ENCODE results near the gene FAM180B.

FAM180B gene

DNA sequence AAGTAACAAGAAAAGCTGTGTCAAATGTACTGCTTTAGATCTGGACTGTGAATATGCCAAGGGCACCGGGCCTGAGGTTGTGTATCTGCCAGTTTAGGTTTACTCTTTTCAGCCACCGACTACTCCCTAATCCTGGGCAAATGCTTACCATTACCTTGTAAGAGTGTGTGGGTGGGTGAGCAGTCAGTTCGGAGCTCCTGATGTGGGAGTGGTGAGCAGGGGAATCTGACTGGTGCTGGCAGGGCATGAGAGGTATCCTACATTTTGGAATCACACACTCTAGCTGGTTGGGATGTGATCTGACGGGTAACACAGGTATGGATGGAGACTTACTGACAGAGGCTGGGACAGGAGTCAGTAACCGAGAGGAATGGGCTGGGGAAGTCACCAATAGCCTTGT lies 2.6 kb upstream of the FAM180B start:
- DNase-seq (ENCODE audit: extremely low read depth, low read depth), result no peak
- TF ChIP-seq, protein P1, sequence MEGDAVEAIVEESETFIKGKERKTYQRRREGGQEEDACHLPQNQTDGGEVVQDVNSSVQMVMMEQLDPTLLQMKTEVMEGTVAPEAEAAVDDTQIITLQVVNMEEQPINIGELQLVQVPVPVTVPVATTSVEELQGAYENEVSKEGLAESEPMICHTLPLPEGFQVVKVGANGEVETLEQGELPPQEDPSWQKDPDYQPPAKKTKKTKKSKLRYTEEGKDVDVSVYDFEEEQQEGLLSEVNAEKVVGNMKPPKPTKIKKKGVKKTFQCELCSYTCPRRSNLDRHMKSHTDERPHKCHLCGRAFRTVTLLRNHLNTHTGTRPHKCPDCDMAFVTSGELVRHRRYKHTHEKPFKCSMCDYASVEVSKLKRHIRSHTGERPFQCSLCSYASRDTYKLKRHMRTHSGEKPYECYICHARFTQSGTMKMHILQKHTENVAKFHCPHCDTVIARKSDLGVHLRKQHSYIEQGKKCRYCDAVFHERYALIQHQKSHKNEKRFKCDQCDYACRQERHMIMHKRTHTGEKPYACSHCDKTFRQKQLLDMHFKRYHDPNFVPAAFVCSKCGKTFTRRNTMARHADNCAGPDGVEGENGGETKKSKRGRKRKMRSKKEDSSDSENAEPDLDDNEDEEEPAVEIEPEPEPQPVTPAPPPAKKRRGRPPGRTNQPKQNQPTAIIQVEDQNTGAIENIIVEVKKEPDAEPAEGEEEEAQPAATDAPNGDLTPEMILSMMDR (IDR thresholded peaks at IDR 0.05; ENCODE audit: low read depth, low read length), result no peak

DNA sequence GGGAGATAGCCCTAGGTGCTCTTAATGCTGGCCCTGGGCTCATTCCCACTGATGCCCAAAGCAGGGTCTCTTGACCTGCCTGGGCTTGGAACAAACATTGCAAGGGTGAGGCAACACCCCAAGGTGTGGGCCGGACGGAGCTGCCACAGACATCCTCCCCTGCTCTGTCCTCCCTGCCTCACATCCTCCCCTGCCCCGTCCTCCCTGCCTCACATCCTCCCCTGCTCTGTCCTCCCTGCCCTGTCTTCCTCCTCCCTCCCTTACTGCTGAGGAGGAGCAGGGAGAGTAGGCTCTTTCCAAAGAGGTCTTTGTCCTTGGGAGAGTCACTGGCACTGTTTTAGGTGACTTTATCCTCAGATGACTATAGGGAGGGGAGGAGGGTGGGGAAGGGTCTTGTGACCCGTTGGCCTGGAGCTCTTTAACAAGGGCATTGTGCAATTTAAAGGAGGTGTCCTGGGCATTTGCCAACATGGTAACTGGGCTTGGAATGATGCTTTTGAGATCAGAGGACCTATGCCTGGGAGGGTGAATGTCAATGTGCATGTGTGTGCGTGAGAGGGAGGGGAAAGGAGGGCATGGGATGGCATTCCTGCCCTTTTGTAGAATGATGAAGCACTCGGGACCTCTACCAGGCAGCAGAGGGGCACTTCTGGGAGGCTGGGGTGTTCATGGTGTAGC lies 700 bp downstream of the FAM180B start:
- DNase-seq (ENCODE audit: extremely low read depth, low read depth), result no peak
- TF ChIP-seq, protein P1 (IDR thresholded peaks at IDR 0.05; ENCODE audit: low read depth, low read length), result no peak

DNA sequence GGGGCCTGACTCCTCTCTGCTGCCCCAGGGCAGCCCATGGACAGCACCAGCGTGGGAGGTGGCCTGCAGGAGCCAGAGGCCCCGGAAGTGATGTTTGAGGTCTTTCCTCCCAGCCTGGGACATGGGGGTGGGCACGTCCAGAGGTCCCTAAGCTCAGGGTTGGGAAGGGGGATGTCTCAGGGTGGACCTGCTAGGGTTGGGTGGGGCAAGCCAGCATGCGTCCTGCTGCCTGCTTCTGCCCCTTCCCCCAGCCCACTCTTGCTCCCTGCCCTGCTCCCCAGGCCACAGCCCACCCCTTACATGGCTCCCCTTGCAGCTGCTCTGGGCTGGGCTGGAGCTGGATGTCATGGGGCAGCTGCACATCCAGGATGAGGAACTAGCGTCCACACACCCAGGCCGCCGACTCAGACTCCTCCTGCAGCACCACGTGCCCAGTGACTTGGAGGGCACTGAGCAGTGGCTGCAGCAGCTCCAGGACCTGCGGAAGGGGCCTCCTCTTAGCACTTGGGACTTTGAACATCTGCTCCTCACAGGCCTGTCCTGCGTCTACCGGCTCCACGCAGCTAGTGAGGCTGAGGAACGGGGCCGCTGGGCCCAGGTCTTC lies 1.3 kb downstream of the FAM180B start:
- DNase-seq (ENCODE audit: extremely low read depth, low read depth), result no peak

DNA sequence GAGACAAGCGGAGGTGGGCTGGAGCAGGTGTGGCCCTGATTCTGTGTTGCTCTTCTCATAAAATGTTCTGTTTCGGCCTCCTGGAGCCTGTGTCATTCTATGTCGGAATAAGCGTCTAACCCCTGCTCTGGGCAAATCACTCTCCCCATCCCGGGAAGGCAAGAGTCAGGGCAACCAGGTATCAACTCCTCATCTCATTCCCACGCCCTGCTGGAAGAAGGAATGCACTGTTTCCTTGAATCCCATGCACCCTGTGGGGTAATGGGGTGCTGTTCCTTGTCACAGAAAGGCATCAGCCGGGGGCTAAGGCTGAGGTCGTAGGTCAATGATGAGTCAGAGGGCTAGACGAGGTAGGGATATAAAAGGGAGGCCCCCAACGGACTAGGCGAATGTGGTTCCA lies 2.6 kb downstream of the FAM180B start:
- no peak for DNase-seq (ENCODE audit: extremely low read depth, low read depth)
- TF ChIP-seq, protein P1 (IDR thresholded peaks at IDR 0.05; ENCODE audit: low read depth, low read length), result no peak

More for the DNA sequence above, 1.3 kb downstream of the FAM180B start:
- TF ChIP-seq, protein P1 (IDR thresholded peaks at IDR 0.05; ENCODE audit: low read depth, low read length), result no peak

DNA sequence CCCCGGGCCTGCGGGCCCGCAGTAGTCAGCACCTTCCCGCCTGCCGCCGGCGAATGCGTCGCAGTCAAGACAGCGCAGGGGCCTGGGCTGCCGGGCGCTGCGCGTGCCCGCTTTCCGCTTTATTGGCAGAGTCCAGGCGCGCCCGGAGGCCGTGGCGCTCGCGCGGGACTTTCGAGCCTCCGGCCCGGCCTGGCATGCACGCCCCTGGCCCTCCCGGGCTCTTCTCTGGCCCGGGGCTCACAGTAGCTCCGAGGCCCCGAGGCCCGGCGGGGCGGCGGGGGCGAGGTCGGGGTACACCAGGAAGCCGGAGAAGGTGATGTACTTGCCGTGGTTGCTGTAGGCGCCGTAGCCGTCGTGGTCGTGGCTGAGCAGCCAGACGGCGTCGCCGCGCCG lies 3.1 kb downstream of the FAM180B start:
- TF ChIP-seq, protein P1 (IDR thresholded peaks at IDR 0.05; ENCODE audit: low read depth, low read length), result no peak
- no peak for DNase-seq (ENCODE audit: extremely low read depth, low read depth)

DNA sequence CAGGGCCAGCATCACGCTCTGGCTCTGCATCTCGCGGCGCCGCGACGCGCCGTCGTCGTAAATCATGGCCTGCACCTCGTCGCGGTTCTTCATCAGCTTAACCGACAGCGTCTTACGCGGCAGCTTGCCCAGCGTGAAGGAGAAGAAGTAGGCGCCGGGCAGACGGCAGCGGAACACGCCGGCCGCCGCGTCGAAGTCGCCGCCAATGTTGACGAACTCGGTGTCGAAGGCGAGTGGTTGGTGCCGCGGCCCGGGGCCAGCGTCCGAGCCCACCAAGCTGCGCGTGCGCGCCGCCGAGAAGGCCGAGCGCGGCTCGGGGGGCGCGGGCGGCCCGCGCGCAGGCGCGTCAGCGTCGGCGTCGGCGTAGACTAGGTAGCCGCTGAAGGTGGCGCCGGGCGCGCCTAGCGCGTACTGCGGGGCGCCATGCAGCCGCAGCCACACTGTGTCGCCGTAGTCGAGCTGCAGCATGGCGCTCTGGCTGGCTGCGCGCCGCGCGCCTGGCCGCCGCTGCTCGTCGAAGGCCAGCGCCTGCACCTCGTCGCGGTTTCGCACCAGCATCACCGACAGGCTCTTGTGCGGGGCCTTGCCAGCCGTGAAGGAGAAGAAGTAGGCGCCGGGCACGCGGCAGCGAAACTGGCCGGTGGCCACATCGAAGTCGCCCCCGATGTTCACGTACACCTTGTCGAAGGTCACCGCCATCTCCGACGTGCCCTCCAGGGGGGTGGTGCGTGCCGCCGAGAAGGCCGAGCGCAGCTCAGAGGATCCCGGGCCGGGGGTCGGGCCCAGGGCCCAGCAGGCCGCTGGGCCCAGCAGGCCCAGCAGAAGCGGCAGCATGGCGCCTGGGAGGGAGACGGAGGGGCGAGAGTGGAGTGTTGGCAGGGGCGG lies 3.7 kb downstream of the FAM180B start:
- TF ChIP-seq, protein P1 (IDR thresholded peaks at IDR 0.05; ENCODE audit: low read depth, low read length), result no peak

DNA sequence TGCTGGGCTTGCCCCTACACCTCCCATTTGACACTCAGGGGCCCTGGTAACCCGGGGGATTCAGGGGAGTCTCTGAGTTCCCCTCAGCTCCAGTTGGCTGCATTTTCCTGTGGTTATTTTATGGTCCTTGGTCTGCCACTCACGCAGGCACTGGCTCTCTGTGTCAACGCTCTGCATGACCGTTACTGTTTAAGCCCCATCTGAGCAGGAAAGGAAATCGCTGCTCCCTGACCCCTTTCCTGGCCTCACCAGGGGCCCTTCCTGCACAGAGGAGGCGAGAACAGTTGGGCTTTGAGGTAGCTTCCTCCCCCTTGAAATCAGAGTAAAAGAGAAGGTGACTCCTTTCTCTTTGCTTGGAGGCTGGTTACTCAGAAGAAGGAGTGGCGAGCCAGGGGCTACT lies 5.3 kb downstream of the FAM180B start:
- TF ChIP-seq, protein P1 (IDR thresholded peaks at IDR 0.05; ENCODE audit: low read depth, low read length), result no peak
- DNase-seq (ENCODE audit: extremely low read depth, low read depth), result no peak

More for the DNA sequence above, 3.7 kb downstream of the FAM180B start:
- no peak for DNase-seq (ENCODE audit: extremely low read depth, low read depth)
